ENCODE data around the gene SLC35E3.

Gene SLC35E3

DNA sequence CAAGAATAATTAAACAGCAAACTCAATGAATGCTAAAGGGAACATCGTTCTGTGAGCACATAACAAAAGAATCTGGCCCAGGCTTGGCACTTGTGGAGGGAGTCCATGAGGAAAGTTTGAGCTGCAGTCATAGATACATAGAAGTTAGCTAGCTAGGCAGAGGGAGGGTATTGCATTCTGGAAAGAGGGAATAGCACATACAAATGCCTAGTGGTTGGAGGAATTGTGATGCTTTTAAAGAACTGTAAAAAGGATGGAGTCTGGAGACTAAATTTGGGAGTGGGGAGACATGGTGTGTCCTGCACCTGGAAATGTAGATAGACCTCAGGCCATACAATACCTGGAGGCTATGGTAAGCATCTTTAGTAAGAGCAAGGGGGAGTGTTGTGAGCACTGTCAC lies 24.0 kb downstream of the SLC35E3 start:
- DNase-seq (ENCODE audit: low read depth in 4 of 4, low spot score in 1 of 4), result no peak

DNA sequence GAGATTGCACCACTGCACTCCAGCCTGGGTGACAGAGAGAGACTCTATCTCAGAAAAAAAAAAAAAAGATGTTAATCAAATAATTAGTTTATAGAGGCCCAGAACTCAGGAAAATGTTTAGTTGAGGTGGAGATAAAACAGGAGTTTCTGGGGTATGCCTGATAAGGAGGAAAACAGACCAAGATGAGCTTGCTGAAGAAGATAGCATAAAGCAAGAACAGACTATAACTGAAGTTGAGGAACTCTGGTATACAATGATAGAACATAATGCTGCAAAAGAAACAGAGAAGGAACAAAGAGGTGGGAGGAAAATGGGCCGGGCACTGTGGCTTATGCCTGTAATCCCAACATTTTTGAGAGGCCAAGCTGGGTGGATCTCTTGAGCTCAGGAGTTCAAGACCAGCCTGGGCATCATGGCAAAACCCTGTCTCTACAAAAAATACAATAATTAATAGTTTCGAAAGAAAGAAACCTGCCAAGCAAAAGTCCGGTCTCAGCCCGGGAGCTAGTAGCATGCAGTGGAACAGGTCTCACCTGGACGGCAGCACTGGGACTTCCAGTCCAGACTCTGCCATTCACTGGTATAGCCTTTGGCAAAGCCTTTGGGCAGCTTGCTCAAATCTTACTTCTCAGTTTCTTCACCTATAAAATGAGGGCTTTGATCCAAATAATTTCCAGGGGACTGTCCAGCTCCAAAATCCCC lies 25.4 kb downstream of the SLC35E3 start:
- DNase-seq (ENCODE audit: low read depth in 4 of 4, low spot score in 1 of 4), result no peak

DNA sequence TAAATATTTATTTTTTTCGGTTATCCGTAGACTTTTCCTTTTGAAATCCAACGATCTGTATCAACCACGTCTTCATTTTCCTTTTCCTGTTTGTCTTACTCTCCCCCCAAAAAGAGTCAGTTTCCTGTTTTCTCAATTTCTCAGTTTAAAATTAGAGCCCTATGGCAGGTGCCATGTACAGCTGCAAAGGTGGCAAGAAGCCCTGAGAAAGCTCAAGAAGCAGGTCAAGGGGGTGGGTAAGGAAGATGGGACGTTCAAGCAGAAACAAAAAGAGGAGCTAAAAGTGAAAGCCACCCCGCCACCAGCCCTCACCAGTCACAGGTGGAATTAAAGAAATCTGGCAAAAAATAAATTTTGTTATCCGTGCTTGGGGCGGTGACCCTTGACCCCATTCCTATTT lies 26.7 kb downstream of the SLC35E3 start:
- no peak for DNase-seq (ENCODE audit: low read depth in 4 of 4, low spot score in 1 of 4)

- no peak for DNase-seq (ENCODE audit: low read depth in 4 of 4, low spot score in 1 of 4)
These were observed 27.6 kb downstream of the SLC35E3 start for GRCh38 chr12:68773582-68773981.

DNA sequence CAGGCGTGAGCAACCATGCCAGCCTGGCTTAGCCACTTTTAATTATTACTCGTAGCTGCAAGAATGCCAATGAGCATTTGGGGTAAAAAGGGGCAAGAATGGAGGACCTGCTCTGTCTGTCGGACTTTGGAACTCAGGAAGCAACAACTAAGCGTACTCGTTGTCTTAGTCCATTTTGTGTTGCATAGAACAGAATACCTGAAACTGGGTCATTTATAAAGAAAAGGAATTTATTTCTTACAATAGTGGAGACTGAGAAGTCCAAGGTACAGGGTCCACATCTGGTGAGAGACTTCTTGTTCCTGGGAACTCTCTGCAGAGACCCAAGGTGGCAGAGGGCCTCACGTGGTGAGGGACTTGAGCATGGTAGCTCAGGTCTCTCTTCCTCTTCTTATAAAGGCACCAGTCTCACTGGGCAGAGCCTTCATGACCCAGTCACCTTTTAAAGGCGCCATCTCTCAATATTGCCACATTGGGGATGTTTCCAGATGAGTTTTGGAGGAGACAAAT lies 29.2 kb downstream of the SLC35E3 start:
- no peak for DNase-seq (ENCODE audit: low read depth in 4 of 4, low spot score in 1 of 4)

- no peak for DNase-seq (ENCODE audit: low read depth in 4 of 4, low spot score in 1 of 4)
These were observed 31.1 kb downstream of the SLC35E3 start for GRCh38 chr12:68776976-68777610.

GRCh38 chr12:68779280-68779679 lies 33.3 kb downstream of the SLC35E3 start:
- no peak for DNase-seq (ENCODE audit: low read depth in 4 of 4, low spot score in 1 of 4)

- no peak for DNase-seq (ENCODE audit: low read depth in 4 of 4, low spot score in 1 of 4)
These were observed 34.8 kb downstream of the SLC35E3 start for GRCh38 chr12:68780731-68781130.

DNA sequence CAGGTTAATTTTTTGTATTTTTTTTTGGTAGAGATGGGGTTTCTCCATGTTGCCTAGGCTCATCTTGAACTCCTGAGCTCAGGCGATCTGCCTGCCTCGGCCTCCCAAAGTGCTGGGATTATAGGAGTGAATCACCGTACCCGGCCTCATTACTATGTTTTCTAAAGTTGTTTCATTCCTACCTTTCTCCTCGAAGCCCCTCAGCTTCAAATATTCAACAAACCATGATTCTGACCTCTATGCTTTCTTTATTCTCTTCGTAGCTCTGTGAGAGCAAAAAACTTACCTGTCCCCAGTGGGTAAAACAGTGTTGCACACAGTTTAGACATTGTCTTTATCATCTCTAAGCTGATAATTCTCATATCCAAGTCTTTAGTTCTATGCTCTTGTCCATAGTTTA lies 35.8 kb downstream of the SLC35E3 start:
- DNase-seq (ENCODE audit: low read depth in 4 of 4, low spot score in 1 of 4), result no peak

- no peak for DNase-seq (ENCODE audit: low read depth in 4 of 4, low spot score in 1 of 4)
These were observed 38.0 kb downstream of the SLC35E3 start for GRCh38 chr12:68784015-68784414.

GRCh38 chr12:68785358-68785757 lies 39.4 kb downstream of the SLC35E3 start:
- no peak for DNase-seq (ENCODE audit: low read depth in 4 of 4, low spot score in 1 of 4)

DNA sequence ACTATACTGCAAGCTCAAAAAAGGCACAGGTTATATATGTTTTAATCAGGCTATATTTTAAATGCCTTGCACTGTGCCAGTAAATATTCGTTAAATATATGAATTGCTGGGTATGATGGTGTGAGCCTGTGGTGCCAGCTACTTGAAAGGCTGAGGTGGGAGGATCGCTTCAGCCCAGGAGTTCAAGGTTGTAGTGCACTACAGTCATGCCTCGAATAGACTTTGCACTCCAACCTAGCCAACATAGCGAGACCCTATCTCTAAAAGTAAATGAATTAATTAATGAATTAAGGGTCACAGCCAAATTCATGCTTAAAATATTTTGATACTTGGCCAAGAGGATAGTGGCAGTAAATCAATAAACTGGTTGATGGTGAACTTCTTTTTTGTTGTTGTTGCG lies 39.8 kb downstream of the SLC35E3 start:
- DNase-seq (ENCODE audit: low read depth in 4 of 4, low spot score in 1 of 4), result no peak

- no peak for DNase-seq (ENCODE audit: low read depth in 4 of 4, low spot score in 1 of 4)
These were observed 41.0 kb downstream of the SLC35E3 start for GRCh38 chr12:68786929-68787328.

GRCh38 chr12:68788554-68789143 lies 42.7 kb downstream of the SLC35E3 start:
- DNase-seq (ENCODE audit: low read depth in 4 of 4, low spot score in 1 of 4), result no peak

DNA sequence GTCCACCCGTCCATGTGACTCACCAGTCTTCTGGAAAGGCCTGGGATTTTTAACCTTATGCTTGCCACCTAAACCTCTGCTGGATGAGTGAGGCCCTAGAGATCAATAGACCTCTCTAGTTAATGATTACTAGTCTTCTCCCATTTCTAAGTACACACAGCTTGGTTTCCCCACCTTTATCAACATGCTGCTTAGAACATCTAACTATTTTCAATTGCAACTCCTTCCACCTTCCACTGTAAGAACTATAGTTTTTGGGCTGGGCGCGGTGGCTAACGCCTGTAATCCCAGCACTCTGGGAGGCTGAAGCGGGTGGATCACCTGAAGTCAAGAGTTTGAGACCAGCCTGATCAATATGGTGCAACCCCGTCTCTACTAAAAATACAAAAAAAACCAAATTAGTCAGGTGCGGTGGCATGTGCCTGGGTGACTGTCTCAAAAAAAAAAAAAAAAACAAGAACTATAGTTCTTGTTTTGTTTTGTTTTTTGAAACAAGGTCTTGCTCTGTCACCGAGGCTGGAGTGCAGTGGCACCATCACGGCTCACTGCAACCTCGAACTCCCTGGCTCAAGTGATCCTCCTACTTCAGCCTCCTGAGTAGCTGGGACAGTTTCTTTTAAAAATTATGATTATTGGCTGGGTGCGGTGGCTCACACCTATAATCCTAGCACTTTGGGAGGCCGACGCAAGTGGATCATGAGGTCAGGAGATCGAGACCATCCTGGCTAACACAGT lies 43.3 kb downstream of the SLC35E3 start:
- DNase-seq (ENCODE audit: low read depth in 4 of 4, low spot score in 1 of 4), result no peak

- DNase-seq (ENCODE audit: low read depth in 4 of 4, low spot score in 1 of 4), result no peak
These were observed 44.3 kb downstream of the SLC35E3 start for GRCh38 chr12:68790081-68790951.

GRCh38 chr12:68790952-68791234 lies 44.9 kb downstream of the SLC35E3 start:
- no peak for DNase-seq (ENCODE audit: low read depth in 4 of 4, low spot score in 1 of 4)

DNA sequence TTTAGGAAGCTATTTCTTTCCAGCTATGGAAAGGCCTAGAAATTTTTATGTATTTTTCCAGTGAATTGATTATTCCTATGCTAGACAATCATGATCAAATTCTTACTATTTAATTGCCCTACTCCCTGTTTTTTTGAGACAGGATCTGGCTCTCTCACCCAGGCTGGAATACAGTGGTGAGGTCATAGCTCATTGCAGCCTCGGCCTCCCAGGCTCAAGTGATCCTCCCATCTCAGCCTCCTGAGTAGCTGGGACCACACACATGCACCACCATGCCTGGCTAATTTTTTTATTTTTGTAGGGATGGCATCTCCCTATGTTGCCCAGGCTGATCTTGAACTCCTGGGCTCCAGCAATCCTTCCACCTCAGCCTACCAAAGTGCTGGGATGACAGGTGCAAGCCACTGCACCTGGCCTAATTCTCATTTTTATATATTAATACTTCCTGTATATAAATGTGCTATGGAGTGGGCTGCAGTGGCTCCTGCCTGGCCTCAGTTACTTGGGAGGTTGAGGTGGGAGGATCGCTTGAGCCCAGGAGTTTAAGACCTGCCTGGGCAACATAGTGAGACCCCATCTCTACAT lies 46.0 kb downstream of the SLC35E3 start:
- no peak for DNase-seq (ENCODE audit: low read depth in 4 of 4, low spot score in 1 of 4)

- no peak for DNase-seq (ENCODE audit: low read depth in 4 of 4, low spot score in 1 of 4)
These were observed 47.0 kb downstream of the SLC35E3 start for GRCh38 chr12:68792952-68793351.

DNA sequence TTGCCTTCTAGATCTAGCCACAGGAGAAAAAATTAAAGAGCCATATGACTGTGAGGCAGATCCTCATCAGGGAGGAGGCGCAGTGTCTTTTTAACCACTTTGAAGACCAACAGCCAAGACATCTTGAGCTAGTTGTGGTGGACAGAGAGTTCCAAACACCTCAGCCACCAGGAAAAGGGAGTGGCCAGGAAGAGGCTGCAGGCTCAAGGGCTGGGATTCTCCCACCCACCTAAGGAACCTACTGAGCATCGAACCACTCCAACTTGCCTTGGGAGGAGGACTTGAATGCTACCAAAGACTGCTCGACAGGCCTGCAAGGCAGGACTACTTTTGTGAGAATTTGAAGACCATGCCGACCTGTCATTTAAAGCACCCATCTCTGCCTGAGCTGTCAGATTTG lies 47.5 kb downstream of the SLC35E3 start:
- DNase-seq (ENCODE audit: low read depth in 4 of 4, low spot score in 1 of 4), result no peak

Data from stimulated activated CD4-positive, alpha-beta T cell treated with anti-CD3 and anti-CD28 coated beads, Interleukin-1b, Interleukin-23, amount 100 ng/mL, for 24 hours (primary cell).